GM12875 (cell line): ENCODE data around the gene PRKCQ.

Experiments used
- H3K4me3 ChIP-seq: one replicate; pipeline ENCODE4 v1.5.1; 2011; ENCODE audit warnings: low read depth, low read length, control low read depth
- CTCF ChIP-seq: IDR thresholded peaks from 2 replicates; pipeline ENCODE4 v1.5.1; 2011; ENCODE audit warnings: low read depth, mild to moderate bottlenecking, control low read depth, inconsistent platforms, low read length, moderate library complexity, borderline replicate concordance; ENCODE audit not compliant: insufficient read depth

The PRKCQ gene

DNA sequence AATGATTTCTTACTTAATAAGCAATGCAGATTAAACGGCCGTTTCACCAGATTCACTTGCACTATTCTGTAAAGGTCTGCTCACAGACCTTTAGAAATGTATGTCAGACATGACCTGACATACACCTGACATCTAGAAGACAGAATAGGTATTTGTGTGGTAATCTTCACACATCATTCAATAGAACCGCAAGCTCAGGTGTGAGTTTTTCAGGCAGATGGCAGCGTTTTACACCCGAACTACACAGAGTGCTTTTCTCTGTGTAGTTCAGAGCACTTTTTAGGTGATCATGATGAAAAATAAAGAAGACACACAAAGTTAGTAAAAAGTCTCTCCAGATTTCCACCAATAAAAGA is 63.2 kb downstream of the PRKCQ start:
- H3K4me3 ChIP-seq = no peak overlapping the region
- TF ChIP-seq CTCF = no peak

DNA sequence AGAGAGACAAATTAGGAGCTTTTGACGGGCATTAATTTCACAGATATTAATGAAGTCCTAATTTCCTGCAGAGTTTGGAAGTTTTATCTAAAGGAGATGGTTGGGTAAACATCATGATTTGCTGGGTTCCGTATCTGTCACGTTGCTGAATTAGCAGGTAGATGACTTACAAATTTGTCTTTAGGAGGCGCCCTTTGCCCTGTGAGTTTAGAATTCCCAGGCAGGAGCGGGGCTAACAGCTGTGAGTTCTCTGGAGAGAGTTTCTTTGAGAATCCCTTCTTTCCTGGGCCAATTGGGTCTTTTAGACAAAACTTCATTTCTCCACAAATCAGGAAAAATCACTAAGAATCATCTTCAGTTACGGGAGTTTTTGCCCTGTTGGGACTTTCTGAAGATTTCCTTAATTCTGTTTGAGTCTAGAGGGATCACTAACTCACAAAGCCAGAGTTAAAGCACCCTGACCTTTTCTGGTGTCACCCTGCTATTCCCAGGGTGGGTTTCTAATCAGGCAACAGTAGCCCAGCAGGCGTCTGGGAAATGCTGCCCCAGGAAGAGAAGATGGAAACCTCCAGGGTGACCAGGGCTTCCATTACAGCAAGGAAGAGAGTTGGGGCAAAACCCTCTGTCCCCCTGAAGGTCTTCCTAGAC is 63.7 kb downstream of the PRKCQ start:
- H3K4me3 ChIP-seq = no peak overlapping the region
- no peak for TF ChIP-seq CTCF

GRCh38 chr10:6514844-6515780 is 65.0 kb downstream of the PRKCQ start:
- no peak overlapping the region for H3K4me3 ChIP-seq
- no peak for TF ChIP-seq CTCF

DNA sequence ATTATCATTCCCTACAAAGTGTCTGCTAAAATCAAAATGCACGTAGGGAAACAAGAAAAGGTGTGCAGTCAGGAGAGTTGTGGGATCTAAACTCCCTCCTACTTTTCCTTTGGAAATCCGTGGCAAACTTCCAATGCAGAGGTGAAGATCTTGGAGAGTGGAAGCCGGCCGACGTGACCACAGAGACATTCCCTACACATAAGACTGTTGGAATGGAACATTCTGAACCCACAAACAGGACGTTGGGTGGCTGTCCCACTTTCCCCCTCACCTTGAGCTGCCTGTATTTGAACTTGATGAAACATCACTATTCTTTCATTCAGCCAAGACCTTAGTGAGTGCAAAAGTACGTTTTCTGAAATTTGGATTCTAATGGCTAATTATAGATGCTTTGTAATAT is 65.9 kb downstream of the PRKCQ start:
- H3K4me3 ChIP-seq = no peak overlapping the region

GRCh38 chr10:6513476-6513875 is 66.6 kb downstream of the PRKCQ start:
- no peak for TF ChIP-seq CTCF

More for the DNA sequence above, 65.9 kb downstream of the PRKCQ start:
- no peak for TF ChIP-seq CTCF

DNA sequence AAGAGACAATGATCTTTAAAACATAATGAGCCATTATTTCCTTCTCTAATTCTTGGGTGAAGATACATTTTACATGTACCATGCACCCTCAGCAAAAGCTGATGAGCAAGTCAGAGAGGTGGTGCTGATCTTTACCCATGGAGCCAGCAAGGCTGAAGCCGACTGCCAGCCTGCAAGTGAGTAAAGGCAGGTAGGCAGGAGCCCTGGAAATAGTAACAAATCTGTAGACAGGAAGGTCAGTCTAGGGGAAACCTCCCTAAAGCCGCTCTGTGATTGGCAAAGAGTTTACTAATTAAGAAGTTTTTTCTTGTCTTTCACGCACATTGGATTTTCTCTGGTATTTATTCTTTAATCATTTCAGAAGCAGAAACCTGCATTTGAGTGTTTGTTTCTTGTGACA is 67.9 kb downstream of the PRKCQ start:
- no peak for TF ChIP-seq CTCF

More at GRCh38 chr10:6513476-6513875, 66.6 kb downstream of the PRKCQ start:
- H3K4me3 ChIP-seq = no peak overlapping the region

More for the DNA sequence above, 67.9 kb downstream of the PRKCQ start:
- H3K4me3 ChIP-seq = no peak overlapping the region
